Activated naive CD8-positive, alpha-beta T cell (primary cell): ENCODE measurements around the gene RBMS1.
"Not testable (repeated sequence)": the region's sequence is repeated elsewhere in the genome, so short reads cannot be mapped to it uniquely, and the experiment has no call there.

ENCODE experiments used
- H3K27ac Mint-ChIP-seq: one replicate; pipeline ENCODE4 v1.8.0; 2021; ENCODE audit warnings: mixed read lengths
- H3K27me3 Mint-ChIP-seq: one replicate; pipeline ENCODE4 v1.8.0; 2021; ENCODE audit warnings: mixed read lengths
- H3K36me3 Mint-ChIP-seq: one replicate; pipeline ENCODE4 v1.8.0; 2021; ENCODE audit warnings: mixed read lengths
- H3K4me1 Mint-ChIP-seq: one replicate; pipeline ENCODE4 v1.8.0; 2021; ENCODE audit warnings: low read depth, mixed read lengths
- H3K4me3 Mint-ChIP-seq: one replicate; pipeline ENCODE4 v1.8.0; 2021; ENCODE audit warnings: mild to moderate bottlenecking, mixed read lengths
- H3K9me3 Mint-ChIP-seq: one replicate; pipeline ENCODE4 v1.8.0; 2021; ENCODE audit warnings: low read depth, mixed read lengths

The RBMS1 gene

DNA sequence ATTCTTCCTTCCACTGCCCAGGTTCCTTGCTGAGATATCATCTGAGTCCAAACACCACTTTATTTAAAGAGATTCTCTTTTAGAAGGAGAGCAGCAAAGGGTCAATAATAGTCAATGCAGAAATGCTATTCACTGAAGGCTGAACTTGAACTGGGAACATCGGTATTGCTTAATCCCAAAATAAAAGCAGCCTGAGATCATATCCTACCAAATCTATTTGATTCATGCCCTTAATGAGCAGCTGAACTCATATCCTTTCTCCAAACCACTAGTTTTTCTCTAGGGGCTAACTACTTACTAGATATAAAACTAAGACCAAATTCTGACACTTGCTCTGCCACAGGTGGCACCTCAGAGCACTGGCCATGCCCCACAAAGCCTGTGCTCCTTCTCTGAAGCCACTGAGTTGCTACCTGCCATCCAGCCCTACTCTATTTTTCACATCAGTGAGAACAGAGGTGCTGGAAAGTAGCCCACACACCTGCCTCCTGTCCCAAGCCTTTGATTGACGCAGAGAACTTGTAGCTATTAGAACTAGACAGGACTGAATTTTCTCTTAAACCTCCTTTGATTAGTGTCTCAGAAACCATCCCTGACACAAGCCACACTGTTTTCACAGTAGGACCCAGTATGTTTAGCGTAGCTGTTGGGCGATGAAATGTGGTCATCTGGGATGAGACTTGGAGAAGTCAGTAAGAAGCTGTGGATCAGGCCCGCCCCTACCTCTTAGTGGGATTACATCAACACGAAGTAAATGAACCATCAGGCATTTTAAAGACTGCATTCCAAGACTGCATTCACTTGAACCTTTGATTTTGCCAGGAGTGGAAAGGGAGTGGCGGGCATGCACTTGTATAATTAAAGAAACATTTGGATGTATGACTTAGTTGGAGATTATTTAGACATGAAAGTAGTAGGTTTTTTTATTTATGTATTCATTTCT is 124.3 kb downstream of the RBMS1 start:
- Mint-ChIP-seq H3K27me3 (no peaks in the 10 kb centered on the region), H3K27ac (peak overlapping the region; percentile 31), H3K4me1 (peaks cover 84% of the 10 kb centered on the region), H3K9me3 (no peaks in the 10 kb centered on the region), H3K36me3 (peaks cover 11% of the 10 kb centered on the region), H3K4me3 (no peak overlapping the region)

DNA sequence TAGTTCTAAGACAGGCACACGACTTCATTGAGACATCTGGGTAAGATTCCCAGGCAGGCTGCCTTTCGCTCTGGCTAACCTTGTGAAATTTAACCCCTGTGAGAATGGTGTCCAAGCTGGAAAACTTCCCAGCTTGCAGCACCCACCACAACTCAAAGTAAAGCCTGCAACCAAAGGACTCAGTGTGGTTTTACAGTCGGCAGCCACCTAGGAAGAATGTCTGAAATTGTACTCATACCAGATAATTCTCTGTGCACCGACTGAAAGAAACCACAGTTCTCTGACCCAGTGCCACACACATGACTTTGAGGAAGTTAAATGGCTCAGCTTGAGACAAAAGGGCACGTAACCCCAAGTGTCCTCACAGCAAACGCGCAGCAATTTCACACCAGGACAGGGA is 125.7 kb downstream of the RBMS1 start:
- Mint-ChIP-seq H3K4me3 (peak overlapping the region; percentile 54), H3K36me3 (peaks cover 14% of the 10 kb centered on the region), H3K4me1 (peaks cover 81% of the 10 kb centered on the region), H3K27me3 (no peaks in the 10 kb centered on the region), H3K9me3 (no peaks in the 10 kb centered on the region), H3K27ac (peak overlapping the region; percentile 76)

DNA sequence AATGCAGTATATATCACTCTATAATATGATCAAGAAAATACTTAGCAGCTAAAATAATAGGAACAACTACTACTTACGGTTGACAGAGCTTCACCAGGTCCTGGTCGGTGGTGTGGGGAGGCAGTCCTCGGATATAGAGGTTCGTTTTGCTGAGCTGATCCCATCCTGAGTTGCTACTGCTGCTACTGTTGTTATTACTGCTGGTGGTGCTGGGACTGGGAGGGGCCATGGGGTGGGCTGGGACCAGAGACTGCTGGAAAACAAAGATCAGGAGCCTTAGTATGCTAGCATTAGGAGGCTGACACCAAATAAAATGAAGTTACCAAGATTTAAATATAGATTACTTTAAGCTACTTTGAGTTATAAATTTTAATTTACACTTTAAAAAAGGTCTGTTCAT is 126.5 kb downstream of the RBMS1 start:
- peaks cover 77% of the 10 kb centered on the region for H3K4me1 Mint-ChIP-seq
- peaks cover 14% of the 10 kb centered on the region for H3K36me3 Mint-ChIP-seq
- not testable (repeated sequence) for H3K27me3 Mint-ChIP-seq, H3K4me3 Mint-ChIP-seq, H3K9me3 Mint-ChIP-seq, H3K27ac Mint-ChIP-seq

DNA sequence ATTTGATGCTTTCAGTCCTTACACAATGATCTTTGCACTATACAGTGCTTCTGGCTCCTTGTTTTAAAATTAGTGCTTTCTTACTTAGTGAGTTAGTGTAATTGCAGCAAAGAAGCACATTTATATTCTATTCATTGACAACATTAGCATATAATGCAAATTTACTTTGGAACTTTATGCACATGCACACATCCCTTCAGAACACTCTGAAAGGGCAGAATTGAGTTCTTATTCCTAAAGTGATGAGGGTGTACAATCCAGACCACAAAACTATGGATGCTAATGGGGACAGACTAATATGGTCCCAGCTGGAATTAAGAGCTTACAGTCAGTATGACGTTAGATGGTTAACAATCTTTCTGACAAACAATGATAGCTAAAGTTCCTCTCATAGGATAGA is 127.1 kb downstream of the RBMS1 start:
- peaks cover 71% of the 10 kb centered on the region for H3K4me1 Mint-ChIP-seq
- H3K4me3 Mint-ChIP-seq = no peak overlapping the region
- no peaks in the 10 kb centered on the region for H3K9me3 Mint-ChIP-seq
- H3K27ac Mint-ChIP-seq = no peak overlapping the region
- no peaks in the 10 kb centered on the region for H3K27me3 Mint-ChIP-seq
- H3K36me3 Mint-ChIP-seq = peaks cover 14% of the 10 kb centered on the region

DNA sequence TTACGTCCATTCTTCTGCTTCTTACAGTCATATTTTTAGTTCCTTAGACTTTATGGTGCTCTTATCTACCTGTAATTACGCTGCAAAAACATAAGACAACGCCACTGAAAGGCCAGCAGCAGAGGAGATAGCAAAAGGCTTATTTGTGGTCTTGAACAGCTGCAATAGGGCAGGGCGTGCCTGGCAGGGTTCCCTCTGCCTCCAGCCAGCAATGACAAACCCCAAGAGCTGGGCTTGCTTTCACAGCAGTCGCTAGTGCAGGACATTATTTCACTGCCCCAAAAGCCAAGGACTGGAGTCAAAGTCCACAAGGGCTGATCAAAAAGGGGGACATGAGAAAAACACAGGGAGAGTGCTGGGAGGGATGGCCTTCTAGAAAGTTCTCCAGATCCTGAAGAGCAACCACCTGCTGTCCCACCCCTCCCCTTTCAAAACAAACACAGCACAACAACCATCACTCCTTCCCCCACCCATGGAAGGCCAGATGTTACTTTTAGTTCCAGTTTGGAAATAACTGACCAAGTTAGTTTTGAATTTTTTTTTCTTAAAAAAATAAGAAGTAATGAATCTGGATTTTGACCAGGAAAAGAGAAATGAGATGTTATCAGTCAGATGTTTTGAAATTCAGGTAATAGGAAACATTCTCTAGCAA is 127.8 kb downstream of the RBMS1 start:
- no peaks in the 10 kb centered on the region for H3K9me3 Mint-ChIP-seq
- H3K27me3 Mint-ChIP-seq = no peaks in the 10 kb centered on the region
- no peak overlapping the region for H3K27ac Mint-ChIP-seq
- no peak overlapping the region for H3K4me3 Mint-ChIP-seq
- peaks cover 14% of the 10 kb centered on the region for H3K36me3 Mint-ChIP-seq
- peaks cover 71% of the 10 kb centered on the region for H3K4me1 Mint-ChIP-seq

DNA sequence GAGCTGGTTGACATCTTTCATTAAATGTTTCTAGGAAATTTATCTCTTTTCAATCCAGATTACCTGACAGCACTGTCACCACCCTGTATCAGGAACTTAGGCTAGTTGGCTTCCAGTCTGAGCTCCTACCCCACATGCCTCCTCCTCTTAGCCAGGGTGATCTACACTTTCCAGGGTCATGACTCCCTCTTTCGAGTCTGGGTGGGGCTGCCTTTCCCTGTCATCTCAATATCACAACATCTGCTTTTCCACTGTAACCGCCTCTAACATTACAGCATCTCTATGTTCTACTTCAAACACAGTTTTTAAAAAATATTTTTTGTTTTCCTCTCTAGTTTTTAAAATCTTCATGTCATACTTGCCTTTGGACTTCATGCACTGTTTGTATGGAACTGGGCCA is 129.2 kb downstream of the RBMS1 start:
- no peaks in the 10 kb centered on the region for H3K9me3 Mint-ChIP-seq
- no peak overlapping the region for H3K4me3 Mint-ChIP-seq
- H3K4me1 Mint-ChIP-seq = peaks cover 69% of the 10 kb centered on the region
- H3K36me3 Mint-ChIP-seq = peaks cover 11% of the 10 kb centered on the region
- H3K27me3 Mint-ChIP-seq = no peaks in the 10 kb centered on the region
- no peak overlapping the region for H3K27ac Mint-ChIP-seq

DNA sequence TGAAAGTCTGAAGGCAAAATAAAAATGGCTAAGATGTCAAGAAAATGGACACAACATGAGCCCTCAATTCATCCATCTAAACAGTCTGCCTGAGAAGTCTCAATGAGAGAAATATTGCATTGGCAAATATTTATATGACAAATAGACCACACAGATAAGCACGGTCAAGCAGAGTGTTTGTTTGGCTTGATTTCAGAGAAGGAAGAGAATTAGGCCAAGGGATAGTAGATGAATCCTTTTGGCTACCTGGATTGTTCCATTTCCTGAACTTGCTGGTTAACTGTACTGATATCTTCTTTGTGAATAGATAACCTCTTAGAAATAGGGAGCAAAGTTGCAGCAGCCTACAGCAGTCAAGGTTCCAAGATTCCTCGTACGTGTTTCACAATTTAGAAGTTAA is 129.6 kb downstream of the RBMS1 start:
- peak overlapping the region; percentile 23 for H3K27ac Mint-ChIP-seq
- H3K4me3 Mint-ChIP-seq = no peak overlapping the region
- H3K4me1 Mint-ChIP-seq = peaks cover 65% of the 10 kb centered on the region
- no peaks in the 10 kb centered on the region for H3K27me3 Mint-ChIP-seq
- H3K9me3 Mint-ChIP-seq = no peaks in the 10 kb centered on the region
- H3K36me3 Mint-ChIP-seq = peaks cover 11% of the 10 kb centered on the region

DNA sequence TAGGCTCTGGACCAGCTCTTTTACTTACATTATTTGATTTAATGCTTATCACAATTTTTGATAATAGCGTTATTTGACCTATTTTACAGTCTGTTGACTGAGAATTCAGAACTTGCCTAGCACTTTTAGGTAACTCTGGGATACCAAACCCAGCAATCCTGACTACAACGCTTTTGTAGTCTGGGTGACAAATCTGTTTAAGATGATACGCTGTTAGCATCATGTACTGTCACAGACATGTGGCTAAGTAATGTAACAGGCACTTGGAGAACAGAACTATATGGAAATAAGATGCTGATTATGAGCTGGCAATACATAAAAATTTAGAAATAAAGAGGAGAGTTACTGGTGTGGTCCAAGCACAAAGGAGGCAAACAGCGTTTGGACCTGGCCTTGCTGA is 130.6 kb downstream of the RBMS1 start:
- H3K36me3 Mint-ChIP-seq = peaks cover 13% of the 10 kb centered on the region
- H3K27me3 Mint-ChIP-seq = no peaks in the 10 kb centered on the region
- no peak overlapping the region for H3K4me3 Mint-ChIP-seq
- H3K9me3 Mint-ChIP-seq = no peaks in the 10 kb centered on the region
- no peak overlapping the region for H3K27ac Mint-ChIP-seq
- peaks cover 61% of the 10 kb centered on the region for H3K4me1 Mint-ChIP-seq

DNA sequence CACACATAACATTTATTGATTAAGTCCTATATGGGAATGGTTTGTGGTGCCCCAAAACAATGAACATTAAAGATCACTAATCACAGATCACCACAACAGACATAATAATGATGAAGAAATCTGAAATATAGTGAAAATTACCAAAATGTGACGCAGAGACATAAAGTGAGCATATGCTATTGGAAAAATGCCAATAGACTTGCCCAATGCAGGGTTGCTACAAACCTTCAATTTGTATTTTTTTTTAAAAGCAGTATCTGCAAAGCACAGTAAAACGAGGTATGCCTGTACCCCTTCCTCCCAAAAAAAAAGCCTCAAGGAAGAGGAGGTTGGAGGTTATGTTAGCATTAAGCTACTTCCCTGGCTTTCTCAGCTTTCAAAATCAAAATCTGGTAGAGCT is 131.1 kb downstream of the RBMS1 start:
- H3K4me1 Mint-ChIP-seq = peaks cover 61% of the 10 kb centered on the region
- H3K9me3 Mint-ChIP-seq = no peaks in the 10 kb centered on the region
- no peak overlapping the region for H3K4me3 Mint-ChIP-seq
- H3K27me3 Mint-ChIP-seq = no peaks in the 10 kb centered on the region
- H3K27ac Mint-ChIP-seq = no peak overlapping the region
- peaks cover 18% of the 10 kb centered on the region for H3K36me3 Mint-ChIP-seq

DNA sequence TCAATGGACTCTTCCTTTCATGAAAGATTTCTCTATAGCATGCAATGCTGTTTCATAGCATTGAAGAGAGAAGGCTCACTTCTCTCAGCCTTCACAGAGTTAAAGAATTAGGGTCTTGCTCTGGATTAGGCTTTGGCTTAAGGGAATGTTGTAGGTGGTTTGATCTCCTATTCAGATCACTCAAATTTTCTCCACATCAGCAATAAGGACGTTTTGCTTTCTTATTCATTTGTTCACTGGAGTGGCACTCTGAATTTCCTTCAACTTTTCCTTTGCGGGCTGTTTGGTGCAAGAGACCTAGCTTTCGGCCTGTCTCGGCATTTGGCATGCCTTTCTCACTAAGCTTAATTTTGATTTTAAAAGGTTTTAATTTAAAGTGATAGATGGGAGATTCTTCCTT is 131.6 kb downstream of the RBMS1 start:
- Mint-ChIP-seq H3K36me3 (peaks cover 23% of the 10 kb centered on the region), H3K9me3 (no peaks in the 10 kb centered on the region), H3K4me3 (no peak overlapping the region), H3K27me3 (no peaks in the 10 kb centered on the region), H3K27ac (no peak overlapping the region), H3K4me1 (peaks cover 59% of the 10 kb centered on the region)

DNA sequence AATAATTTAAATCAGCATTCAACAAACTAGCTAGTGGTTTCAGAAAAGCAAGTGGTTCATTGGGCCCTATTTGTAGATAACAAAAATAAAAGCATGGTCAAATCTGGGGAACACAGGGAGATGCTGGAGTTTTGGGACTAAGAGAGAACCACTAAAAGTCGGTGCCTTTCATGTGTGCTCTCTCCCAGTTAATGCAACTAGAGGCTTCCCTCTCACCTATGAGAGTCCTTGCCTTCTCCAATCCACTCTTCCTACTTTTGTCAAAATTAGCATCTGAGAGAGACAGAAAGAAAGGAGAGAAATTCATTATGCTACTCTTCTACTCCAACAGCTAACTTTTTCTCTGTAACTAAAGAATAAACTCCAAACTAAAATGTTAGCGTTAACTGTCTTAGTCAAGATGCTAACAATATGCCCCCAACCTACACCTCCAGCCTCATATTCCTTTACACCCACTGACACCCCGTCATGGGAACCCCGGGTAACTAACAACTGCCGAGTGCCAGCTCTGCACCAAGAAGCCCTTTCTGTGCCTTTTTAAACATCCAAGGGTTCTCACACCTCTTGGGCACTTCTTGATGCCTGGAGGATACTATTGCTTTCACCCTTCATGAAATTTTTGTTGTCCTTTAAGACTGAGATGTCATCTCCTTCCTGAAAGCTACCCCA is 133.4 kb downstream of the RBMS1 start:
- Mint-ChIP-seq H3K36me3 (peaks cover 28% of the 10 kb centered on the region), H3K27ac (peak overlapping the region; percentile 13), H3K4me1 (peaks cover 63% of the 10 kb centered on the region), H3K4me3 (no peak overlapping the region), H3K9me3 (no peaks in the 10 kb centered on the region), H3K27me3 (no peaks in the 10 kb centered on the region)

DNA sequence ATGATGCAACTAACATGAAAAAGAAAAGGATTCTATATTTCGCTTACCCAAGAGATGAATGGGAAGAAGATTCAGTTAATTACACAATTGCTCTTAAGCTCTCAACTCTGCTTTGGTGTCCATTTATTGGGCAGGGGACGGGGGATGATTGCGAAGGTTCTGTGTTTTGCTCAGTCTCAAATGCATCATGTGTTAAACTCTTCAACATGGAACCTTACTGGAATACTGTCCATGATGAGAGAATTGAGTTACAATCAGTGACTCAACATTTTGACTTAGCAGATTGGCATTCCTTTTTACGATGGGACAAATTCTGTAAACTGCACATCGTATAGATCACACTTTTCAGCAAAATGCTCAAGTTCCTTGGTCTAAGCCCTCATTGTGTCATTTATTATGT is 135.6 kb downstream of the RBMS1 start:
- Mint-ChIP-seq H3K27ac (peak overlapping the region; percentile 34), H3K27me3 (no peaks in the 10 kb centered on the region), H3K4me1 (peaks cover 67% of the 10 kb centered on the region), H3K36me3 (peaks cover 22% of the 10 kb centered on the region), H3K9me3 (no peaks in the 10 kb centered on the region), H3K4me3 (no peak overlapping the region)

DNA sequence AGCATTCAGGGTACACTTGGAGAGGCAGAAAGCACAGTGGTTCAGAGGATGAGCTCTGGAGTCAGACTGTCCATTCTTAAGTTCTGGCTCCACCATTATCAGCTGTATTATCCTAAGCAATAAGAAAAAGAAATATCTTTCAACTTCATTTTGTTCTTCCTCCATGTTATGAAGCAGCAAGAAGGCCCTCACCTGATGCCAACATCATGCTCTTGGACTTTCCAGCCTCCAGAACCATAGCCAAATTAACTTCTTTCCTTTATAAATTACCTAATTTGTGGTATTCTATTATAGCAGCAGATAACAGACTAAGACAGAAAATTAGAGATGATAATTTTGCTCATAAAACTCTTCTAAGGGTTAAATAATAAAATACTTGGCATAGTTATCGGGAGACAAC is 137.1 kb downstream of the RBMS1 start:
- H3K27me3 Mint-ChIP-seq = no peaks in the 10 kb centered on the region
- peak overlapping the region; percentile 64 for H3K27ac Mint-ChIP-seq
- H3K36me3 Mint-ChIP-seq = peaks cover 21% of the 10 kb centered on the region
- no peaks in the 10 kb centered on the region for H3K9me3 Mint-ChIP-seq
- peaks cover 68% of the 10 kb centered on the region for H3K4me1 Mint-ChIP-seq
- no peak overlapping the region for H3K4me3 Mint-ChIP-seq

DNA sequence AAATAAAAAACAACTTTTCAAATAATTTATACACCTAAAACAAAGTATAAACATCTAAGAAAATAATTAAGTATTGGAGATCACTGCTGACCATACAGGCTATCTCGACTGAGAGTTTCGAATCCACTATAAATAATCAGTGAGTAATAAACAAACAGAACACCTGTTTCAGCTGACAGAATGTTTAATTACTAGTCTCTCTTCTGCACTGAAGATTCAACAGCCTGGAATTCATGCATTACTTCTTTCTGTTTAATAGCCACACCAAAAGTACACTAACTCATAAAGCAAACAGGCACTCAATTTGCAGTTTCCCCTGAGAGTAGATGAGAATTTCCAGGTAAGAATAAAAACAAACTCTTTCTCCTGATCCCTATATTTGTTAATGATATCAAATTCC is 138.5 kb downstream of the RBMS1 start:
- Mint-ChIP-seq H3K27me3 (no peaks in the 10 kb centered on the region), H3K36me3 (peaks cover 23% of the 10 kb centered on the region), H3K27ac (peak overlapping the region; percentile 47), H3K4me1 (peaks cover 64% of the 10 kb centered on the region), H3K4me3 (no peak overlapping the region), H3K9me3 (no peaks in the 10 kb centered on the region)

DNA sequence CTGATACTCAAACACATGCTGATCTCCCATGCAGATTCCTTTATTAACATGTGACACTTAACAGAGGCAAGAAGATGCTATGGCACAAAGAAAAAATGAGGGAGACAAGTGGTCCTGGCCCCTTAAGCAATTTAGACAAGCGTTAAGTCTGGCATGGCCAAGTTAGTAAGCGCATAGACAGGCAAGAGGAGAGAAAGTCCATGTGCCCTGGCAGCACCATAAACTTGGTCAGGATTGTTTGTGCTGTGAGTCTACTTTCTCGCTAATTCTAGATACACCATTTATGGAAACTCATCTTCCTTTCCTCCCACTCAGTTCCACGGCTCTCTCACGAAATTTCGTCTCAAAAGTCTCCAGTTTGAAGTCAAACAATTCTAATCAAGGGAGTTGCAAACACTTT is 138.9 kb downstream of the RBMS1 start:
- Mint-ChIP-seq H3K27ac (peak overlapping the region; percentile 47), H3K4me1 (peaks cover 66% of the 10 kb centered on the region), H3K4me3 (no peak overlapping the region), H3K36me3 (peaks cover 26% of the 10 kb centered on the region), H3K9me3 (no peaks in the 10 kb centered on the region), H3K27me3 (no peaks in the 10 kb centered on the region)
